Activated CD4-positive, CD25-positive, alpha-beta regulatory T cell (primary cell): ENCODE results near the gene MPP1.

Experiments used
- DNase-seq, 4 experiments: peaks; one replicate each; lab custom pipeline; 2025; lab: John Stamatoyannopoulos, UW

The MPP1 gene

DNA sequence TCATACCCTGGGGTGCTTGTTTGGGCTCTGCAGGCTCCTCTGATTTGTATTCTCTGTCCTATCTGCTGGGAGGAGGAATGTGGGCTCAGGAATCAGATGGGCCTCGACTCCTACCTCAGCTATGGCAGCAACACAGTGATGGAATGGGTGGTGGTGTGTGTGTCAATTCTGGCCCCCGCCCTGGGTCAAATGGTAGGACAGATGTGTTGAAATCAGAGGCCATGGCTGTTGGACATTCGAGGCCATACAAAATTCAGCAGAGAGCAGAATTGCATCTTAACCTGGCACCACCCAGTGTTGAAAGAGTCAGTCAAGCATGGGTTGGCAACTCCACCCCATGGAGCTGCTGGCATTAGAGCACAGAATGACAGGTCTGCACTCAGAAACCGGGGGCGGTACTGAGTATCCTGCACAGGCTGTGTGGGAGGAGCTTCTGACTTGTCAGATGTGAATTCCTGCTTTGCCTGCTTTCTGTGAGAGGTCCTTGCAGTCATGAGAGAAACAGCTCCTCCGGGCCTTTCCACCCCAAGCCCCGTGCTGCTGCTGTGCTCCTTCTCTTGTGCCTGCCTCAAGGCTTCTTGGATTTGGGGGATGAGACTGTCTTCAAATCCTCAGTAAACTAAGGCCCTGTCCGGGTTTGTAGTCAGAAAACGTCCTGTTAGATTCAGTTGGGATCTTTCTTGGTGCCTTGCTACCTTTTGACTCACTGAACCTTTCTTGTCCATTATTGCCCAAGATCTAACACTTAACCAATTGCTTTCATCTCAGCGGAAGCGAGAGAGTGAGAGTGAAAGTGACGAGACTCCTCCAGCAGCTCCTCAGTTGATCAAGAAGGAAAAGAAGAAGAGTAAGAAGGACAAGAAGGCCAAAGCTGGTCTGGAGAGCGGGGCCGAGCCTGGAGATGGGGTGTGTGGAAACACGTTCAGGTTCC is 29.6 kb downstream of the MPP1 start:
- DNase-seq, result no peak

DNA sequence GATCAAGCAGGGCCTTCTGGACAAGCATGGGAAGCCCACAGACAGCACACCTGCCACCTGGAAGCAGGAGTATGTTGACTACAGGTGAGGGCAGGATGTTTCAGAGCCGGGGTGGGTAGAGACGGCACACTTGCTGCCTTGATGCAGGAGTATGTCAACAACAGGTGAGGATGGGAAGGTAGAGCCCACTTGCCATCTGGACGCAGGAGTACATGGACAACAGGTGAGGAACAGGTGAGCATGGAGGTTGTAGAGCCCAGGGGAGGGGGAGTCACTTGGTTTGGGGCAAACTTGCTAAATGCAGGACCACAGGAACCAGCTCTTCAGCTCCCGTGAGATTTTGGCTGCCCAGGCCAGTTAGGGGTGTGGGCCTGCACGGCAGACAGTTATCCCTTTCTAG is 30.7 kb downstream of the MPP1 start:
- no peak for DNase-seq

GRCh38 chrX:154762537-154763296 is 42.6 kb downstream of the MPP1 start, which contains the start of gene DKC1:
Gene DKC1, plus strand, starts transcription at chrX:154762864. Its CDS starts 102 bp downstream, at chrX:154762966.
- peak; percentile 82 to 91 (median 87) for DNase-seq

GRCh38 chrX:154761977-154762536 is 43.2 kb downstream of the MPP1 start:
- DNase-seq, result no peak

GRCh38 chrX:154758696-154759095 is 46.6 kb downstream of the MPP1 start:
- no peak for DNase-seq

DNA sequence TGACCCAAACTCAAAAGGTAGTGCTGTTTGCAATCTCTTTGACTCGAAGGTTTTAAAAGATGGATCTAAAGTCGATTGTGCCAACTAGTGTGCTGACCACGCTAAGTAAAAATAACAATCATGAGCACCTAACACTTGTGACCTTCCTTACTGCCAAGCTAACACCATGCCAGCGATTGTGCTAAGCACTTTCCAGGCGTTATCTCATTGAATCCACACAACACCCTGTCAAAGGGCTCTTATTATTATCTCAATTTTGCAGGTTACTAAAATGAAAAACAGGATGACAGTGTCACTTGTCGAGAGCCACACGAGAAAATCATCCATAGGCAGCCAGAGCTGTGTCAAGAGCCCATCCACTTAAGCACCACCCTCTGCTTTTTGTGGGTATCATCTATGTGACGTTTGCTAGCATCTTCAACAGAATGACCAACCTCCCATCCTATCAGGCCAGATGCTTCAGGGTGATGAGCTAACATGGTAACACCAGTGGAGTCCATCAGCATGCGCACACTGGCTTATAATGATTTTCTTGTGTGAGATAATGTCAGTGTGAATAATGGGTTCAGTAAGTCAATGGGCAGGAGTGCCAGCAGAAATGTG is 53.5 kb downstream of the MPP1 start:
- no peak for DNase-seq

DNA sequence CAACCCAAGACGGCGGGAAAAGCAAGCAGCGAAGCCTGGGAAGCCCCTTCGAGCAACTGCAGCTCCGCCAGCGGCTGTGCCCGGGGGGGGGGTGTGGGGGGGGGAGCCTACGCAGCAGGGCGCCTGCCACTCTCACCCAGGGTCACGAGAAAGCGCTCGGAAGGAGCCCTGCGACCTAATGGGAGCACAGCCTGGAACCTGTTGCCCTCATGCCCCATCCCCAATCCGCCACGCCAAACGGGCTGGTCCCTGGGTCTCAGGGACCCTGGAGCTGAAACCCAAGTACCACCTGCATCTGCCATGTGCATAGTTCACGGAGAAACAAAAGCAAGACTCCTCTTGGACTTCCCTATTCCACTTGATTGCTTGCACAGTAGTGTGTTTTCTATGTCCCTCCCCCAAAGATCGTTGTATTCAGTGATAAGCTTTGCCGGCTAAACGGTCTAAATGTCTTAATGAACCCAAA is 54.0 kb downstream of the MPP1 start:
- DNase-seq, result no peak

DNA sequence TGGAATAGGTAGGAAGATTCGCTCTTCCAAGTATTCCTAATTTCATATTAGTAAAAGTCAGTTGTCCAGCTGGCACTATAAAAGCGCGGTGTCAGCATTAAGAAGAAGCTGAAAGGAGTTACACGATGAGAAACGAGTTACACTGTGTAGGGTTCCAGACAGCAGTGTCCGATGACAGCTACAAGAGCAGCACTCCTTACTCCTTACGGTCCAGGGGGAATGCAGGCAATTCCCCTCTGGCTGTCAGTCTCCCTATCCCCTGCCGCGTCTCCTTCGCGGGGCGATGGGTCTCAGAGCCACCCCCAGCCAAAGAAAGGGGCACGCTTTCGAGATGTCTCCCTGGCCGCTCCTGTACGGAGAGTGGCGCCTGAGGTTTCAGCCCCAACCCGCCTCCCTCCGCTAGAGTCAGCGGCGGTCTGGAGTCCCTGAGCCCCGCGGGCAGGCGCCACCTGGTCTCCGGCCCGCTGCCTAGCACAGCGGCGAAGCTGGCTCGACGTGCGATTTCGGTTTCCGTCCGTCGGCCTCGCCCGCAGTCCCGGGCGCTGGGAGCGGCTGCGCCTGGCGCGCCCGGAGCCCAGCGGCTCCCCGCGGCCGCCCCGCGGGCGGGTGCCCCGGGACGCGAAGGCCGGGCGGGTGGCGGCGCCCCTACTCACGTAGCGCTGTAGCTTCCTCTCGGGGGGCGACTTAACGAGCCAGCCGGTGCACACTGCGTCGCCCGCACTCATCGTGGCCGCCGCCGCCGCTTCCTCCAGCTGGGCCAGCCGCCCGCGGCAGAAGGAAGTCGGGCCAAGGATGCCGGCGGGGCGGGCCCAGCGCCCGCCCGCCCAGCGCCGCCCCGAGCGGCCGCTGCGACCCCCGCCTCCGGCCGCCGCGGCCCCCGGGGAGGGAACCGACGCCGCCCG is 54.7 kb downstream of the MPP1 start, which contains the start of gene GAB3:
GAB3 (minus strand) TSS at position 777 of the 902 bp plus-strand sequence; CDS start at position 725, 52 bp downstream.
- DNase-seq, result peak in 1 of 4 experiments; percentile 4

DNA sequence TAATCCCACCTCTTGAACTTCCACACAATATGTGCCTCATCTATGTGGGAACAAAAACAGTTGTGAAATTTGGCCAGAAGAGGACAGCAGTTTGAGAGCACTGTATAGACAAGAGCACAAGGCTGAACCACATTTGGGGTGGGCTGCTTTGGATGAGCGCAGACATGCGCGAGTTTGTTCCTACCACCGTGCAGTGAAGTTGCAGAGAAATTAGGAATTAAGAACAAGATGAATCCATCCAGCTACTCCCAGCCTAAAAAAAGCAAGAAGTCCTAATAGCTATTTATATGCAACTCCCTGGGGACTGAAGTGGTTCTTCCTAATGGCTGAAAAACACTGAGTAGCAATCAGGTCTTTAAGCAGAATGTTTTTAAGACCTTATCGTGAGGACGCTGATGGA is 55.4 kb downstream of the MPP1 start:
- DNase-seq, result no peak

- peak in 1 of 4 experiments; percentile 5 for DNase-seq
Measured at GRCh38 chrX:154748712-154749339, 56.5 kb downstream of the MPP1 start.

GRCh38 chrX:154742613-154743012 is 62.7 kb downstream of the MPP1 start:
- no peak for DNase-seq

DNA sequence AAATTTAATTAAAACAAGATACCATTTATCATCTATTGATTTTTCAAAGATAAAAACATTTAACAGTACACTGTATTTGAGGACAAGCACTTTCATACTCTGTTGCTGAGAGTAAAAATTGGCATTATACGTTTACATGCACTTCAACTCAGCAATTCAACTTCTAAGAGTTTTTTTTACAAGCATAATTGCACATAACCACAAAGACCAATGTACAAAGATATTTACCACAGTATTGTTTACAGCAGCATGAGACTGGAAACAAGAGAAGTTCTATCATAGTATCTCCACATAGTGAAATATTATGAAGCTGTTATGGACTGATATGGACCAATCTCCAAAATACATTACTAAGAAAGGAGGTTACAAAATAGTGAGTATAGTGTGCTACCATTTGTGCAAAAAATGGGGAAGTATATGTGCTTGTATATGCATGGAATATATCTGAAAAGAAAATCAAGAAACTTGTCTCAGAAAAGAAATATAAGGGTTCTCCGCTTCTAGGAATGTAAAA is 65.3 kb downstream of the MPP1 start:
- DNase-seq, result no peak

GRCh38 chrX:154738011-154738738 is 67.1 kb downstream of the MPP1 start:
- DNase-seq, result no peak

- no peak for DNase-seq
Measured at GRCh38 chrX:154737136-154737535, 68.1 kb downstream of the MPP1 start.

- DNase-seq, result no peak
Measured at GRCh38 chrX:154735695-154736393, 69.4 kb downstream of the MPP1 start.

DNA sequence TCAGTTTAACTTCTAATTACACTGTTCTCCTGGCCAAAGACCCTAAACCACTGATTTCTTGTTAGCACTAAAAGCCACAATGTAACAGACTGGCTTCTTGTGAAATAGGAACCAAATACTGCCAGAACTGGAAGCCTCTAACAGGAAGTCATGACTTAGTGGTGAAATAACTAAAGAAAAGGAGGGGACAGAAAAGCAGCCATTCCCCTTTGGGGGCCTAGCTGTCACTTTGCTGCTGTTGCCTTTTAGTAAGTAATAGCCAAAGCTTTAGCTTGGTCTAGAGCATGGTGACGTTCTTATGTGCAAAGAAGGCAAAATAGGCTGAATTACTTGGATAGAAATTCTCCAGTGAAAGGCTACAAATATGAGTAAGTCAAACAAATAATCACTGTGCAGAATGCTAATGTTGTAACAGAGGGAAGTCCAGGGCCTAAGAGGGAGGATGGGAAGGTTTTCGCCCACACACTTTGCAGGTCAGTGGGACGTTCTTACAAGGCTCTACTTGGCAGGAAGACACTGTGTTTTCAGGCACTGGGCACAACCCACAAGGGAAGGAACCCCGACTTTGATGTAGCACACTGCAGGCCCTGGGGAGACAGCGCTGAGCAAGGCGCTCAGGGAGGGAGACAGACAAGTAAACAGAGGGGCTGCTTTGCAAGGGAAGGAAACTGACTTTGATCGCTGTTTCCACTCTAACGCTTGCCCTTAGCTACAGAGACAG is 71.1 kb downstream of the MPP1 start:
- no peak for DNase-seq

- no peak for DNase-seq
Measured at GRCh38 chrX:154733066-154733425, 72.2 kb downstream of the MPP1 start.

DNA sequence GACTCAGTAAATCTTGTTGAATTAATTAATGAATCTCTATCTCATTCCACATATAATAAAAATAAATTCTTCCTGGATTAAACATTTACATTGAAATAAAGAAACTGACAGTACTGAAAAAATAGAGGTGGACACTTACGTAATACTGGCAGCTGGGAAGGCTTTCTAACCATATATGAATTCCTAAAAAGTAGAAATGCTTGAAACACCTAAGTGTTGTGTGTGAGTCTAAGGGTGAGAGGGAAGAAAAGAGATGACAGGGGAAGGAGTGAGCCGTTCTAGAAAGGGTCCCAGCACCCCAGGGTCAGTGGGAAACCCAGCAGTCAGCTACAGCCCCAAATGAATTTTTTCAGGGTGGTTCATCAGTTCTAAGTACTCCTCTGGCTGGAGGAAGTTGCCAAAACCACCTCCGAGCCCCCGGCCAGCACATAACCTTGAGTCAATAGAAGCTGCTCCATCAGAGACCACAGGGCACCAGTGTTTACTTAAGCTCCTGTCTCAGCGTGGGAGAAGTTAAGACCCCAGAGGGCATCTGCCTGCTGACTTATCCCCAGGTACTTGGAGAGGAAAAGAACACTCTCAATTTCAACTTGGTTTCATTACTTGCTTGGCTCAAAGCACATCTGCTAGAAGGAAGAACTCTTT is 72.7 kb downstream of the MPP1 start:
- no peak for DNase-seq
